ENCODE data around the gene MOV10. TPM values are rescaled to one million over a fixed set of nuclear protein-coding genes. Genes with fewer than 3 reads are reported as not detected.
A peak's percentile ranks its signal among the peaks of the same experiment; 100 is the strongest.

Gene MOV10
- total and polyA plus RNA-seq, 8 donors: 57.8 to 81.3 (median 71.3) TPM

- Histone ChIP-seq H3K4me1 (peaks cover 0 to 42% of the 10 kb centered on the region in 2 donors), H3K4me3 (no peak overlapping the region), H3K36me3 (peaks cover 0 to 8% of the 10 kb centered on the region in 2 donors), H3K27ac (no peak overlapping the region), H3K27me3 (no peaks in the 10 kb centered on the region), H3K9me3 (no peaks in the 10 kb centered on the region)
- TF ChIP-seq CTCF (IDR thresholded peaks at IDR 0.05): no peak
- intact Hi-C loops (cut with DNase I): loop anchor here in 1 of 2 donors (10.0 kb wide), 1 partner anchor 52 kb away; no protein-coding TSS in a partner anchor
- DNase-seq: no peak
- no peak for ATAC-seq
These were observed 2.1 kb downstream of the MOV10 start for GRCh38 chr1:112676543-112676942.

GRCh38 chr1:112677501-112677900 is 3.0 kb downstream of the MOV10 start:
- H3K27ac ChIP-seq: no peak overlapping the region
- H3K36me3 ChIP-seq: no peaks in the 10 kb centered on the region
- peaks cover 0 to 40% of the 10 kb centered on the region in 2 donors for H3K4me1 ChIP-seq
- DNase-seq (no peak), ATAC-seq (no peak)
- intact Hi-C loops (cut with DNase I): loop anchor here in 1 of 2 donors (10.0 kb wide), 1 partner anchor 53 kb away; no protein-coding TSS in a partner anchor
- H3K27me3 ChIP-seq: no peaks in the 10 kb centered on the region
- H3K4me3 ChIP-seq: no peak overlapping the region
- H3K9me3 ChIP-seq: no peaks in the 10 kb centered on the region
- TF ChIP-seq CTCF (IDR thresholded peaks at IDR 0.05): no peak

GRCh38 chr1:112678605-112679004 is 4.1 kb downstream of the MOV10 start:
- Histone ChIP-seq H3K36me3 (no peaks in the 10 kb centered on the region), H3K4me1 (peaks cover 0 to 30% of the 10 kb centered on the region in 2 donors), H3K27ac (peak overlapping the region in 1 of 2 donors; percentile 39), H3K27me3 (no peaks in the 10 kb centered on the region), H3K4me3 (no peak overlapping the region), H3K9me3 (no peaks in the 10 kb centered on the region)
- no peak for TF ChIP-seq CTCF (IDR thresholded peaks at IDR 0.05)
- ATAC-seq (no peak), DNase-seq (no peak)
- intact Hi-C loops (cut with DNase I): loop anchor here in 1 of 2 donors (10.0 kb wide), 1 partner anchor 54 kb away; no protein-coding TSS in a partner anchor

- no peak for TF ChIP-seq CTCF (IDR thresholded peaks at IDR 0.05)
- no peak overlapping the region for H3K27ac ChIP-seq
- peaks cover 0 to 24% of the 10 kb centered on the region in 2 donors for H3K36me3 ChIP-seq
- ATAC-seq (no peak), DNase-seq (no peak)
- H3K27me3 ChIP-seq: no peaks in the 10 kb centered on the region
- H3K4me1 ChIP-seq: no peaks in the 10 kb centered on the region
- intact Hi-C loops (cut with DNase I): no loop called here
- no peak overlapping the region for H3K4me3 ChIP-seq
- H3K9me3 ChIP-seq: no peaks in the 10 kb centered on the region
These were observed 11.5 kb downstream of the MOV10 start for GRCh38 chr1:112685913-112686312.

GRCh38 chr1:112686417-112686816 is 12.0 kb downstream of the MOV10 start:
- intact Hi-C loops (cut with DNase I): no loop called here
- DNase-seq (no peak), ATAC-seq (no peak)
- TF ChIP-seq CTCF (IDR thresholded peaks at IDR 0.05): no peak
- H3K36me3 ChIP-seq: peaks cover 0 to 26% of the 10 kb centered on the region in 2 donors
- no peak overlapping the region for H3K27ac ChIP-seq
- no peaks in the 10 kb centered on the region for H3K4me1 ChIP-seq
- no peaks in the 10 kb centered on the region for H3K27me3 ChIP-seq
- no peak overlapping the region for H3K4me3 ChIP-seq
- no peaks in the 10 kb centered on the region for H3K9me3 ChIP-seq

Measured in left lung (tissue), 10 donors.